Stimulated activated CD4-positive, alpha-beta T cell treated with anti-CD3 and anti-CD28 coated beads, Interleukin-1b, Interleukin-23, amount 100 ng/mL, for 1 hour (primary cell): ENCODE results near the gene TBXA2R.
A peak's percentile ranks its signal among the peaks of the same experiment; 100 is the strongest.

Source experiments
- DNase-seq, 2 donors: peaks; one replicate each; pipeline ENCODE4 v3.0.0-alpha.2; 2020; ENCODE audit warnings: low read depth in 2 of 2

The TBXA2R gene

DNA sequence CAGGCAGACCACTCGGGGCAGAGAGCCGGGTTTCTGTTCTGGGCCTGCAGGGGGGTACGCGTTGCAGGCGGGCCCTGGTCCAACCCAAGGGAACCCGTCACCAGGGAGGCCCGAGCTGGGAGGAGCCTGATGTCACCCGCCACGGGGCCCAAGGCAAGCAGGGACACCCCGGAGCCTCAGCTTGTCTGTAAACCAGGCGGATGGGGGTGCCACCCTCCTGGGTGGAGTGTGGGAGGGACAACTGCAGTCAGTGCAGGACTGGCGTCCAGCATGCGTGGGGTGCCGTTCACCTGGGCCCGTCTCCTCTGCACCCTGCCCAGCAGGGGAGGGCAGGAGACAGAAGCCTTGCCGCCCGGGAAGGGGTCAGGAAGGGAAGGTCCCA is 12.9 kb upstream of the TBXA2R start:
- DNase-seq = no peak

DNA sequence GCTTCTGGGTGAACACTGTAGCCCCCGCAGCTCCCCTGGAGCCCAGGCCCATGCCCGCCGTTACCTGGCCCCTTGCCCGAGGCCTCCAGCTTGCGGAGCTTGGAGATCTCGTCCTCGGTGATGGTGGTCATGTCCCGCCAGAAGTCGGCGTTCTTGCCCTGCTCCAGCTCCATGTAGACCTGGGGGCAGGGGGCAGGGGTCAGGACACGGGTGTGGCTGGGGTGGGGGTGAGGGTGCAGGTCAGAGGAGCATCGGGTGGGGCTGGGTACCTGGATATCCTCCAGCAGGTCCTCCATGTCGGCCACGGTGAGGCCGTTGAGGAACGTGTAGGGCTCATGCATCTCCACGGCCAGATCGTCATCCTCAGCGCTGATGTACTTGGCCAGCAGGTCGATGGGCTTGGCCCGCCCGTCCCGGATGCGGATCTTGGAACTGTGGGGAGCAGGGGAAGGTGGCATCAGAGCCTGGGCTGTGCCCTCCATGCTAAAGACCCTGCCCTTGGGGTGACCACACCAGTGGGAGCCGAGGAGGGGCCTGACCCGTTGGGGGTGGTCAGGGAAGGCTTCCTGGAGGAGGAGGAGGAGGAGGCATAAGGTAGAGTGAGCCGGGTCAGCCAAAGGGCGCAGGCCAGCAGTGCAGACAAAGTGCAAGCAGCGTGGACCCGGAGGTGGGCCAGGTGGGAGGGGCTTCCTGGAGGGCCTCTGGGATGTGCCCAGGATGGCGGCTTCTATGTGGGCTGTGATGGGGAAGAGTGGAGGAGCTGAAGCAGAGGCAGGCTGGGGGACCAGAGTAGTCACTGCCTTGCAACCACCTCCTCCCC is 12.3 kb upstream of the TBXA2R start:
- DNase-seq = no peak

DNA sequence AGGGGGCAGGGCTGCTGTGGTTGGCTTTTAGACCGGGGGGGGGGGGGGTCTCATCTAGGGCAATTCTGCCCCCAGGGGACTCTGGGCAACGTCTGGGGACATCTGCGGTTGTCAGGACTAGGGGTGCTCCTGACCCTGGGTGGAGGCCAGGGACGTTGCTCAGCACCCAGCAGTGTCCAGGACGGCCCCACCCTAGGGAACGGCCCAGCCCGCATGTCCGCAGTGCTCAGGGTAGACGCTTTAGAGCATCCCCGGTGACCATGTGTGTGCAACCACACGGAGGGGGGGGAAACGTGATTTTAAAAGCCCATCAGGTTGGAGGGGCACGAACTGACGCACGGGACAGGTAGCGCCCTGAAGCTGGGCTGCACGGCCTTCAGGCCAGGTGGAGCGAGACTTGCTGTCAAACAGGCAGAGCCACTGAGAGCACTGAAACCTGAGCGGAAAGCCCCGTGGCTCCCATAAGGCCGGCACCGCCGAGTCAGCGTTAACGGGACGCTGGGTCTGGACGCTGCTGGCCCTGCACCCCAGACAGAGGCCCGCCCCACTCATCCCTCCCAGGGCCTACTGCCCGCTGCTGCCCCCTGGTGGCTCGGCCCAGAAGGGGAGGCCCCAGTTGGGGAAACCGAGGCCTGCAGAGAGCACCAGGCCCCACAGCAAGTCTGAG is 11.6 kb upstream of the TBXA2R start:
- peak in 1 of 2 donors; percentile 39 for DNase-seq

DNA sequence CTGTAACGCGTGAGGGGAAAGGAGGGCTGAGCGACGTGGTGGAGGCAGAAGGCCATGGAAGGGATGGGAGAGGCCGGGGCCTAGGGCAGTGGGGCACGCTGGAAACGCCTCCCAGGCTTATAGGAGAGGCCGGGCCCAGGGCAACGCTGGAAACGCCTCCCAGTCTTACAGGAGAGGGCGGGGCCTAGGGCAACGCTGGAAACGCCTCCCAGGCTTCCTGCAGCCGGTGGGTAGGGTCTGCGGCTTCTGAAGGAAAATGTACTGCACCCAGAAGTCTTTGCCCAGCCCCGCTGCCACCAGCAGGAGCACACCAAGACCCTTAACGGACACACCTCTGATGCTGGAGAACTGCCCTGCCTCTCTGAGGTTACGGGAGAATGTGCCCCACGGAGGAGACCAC is 10.8 kb upstream of the TBXA2R start:
- DNase-seq = no peak

DNA sequence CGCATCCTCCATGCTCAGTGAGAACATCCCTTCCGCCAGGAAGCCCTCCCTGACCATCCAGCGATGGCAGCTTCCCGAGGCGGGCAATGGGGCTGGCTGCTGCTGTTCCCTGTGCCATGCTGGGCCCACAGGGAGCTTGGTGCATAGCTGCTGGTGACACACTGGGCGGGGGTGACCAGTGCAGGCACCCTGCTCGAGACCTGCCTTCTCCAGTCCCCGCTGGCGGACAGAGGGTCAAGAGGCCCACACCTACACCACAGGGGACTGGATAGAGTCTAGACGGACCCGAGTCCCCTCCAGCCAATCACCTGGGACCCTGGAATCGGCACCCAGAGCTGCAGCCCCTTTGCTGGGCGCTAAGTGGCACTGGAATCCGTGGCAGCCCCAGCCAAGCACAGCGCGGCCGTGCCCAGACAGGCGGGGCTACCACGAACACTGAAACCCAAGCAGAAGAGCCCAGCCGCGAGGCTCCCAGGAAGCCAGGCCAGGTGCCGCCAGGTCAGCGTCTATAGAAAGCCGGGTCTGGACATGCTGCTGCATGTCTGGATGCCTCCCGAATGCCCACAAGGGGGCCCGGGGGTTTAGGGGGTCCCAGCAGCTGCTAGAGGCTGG is 9.0 kb upstream of the TBXA2R start:
- DNase-seq = no peak

DNA sequence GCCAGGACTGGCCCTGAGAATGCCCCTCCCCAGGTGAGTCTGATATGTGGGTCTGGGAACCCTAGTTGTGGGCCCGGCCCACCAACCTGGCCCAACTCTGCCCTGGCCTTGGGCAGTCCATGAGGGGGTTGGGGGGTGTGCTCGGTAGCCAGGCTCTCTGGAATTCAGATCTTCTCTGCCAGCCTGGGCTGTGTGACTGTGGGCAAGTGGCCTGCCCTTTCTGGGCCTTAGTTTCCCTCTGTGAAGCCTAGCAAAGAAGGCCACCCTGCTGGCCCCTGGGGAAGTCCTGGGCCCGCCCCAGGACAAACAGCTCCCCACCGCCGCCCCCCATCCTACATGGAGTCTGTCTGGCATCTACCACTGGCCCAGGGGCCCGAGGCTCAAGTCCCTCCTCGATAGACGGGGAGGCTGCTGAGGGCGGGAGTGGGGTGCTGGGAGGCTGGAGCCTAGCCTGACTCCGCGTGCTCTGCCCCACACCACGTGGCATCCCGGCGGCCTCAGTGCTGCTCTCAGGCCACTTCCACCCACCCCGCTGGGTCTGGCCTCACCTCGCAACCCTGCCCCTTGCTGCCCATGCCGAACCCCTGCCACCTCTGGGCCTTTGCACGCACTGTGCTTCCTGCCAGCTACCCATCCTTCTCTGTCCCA is 8.3 kb upstream of the TBXA2R start:
- no peak for DNase-seq

DNA sequence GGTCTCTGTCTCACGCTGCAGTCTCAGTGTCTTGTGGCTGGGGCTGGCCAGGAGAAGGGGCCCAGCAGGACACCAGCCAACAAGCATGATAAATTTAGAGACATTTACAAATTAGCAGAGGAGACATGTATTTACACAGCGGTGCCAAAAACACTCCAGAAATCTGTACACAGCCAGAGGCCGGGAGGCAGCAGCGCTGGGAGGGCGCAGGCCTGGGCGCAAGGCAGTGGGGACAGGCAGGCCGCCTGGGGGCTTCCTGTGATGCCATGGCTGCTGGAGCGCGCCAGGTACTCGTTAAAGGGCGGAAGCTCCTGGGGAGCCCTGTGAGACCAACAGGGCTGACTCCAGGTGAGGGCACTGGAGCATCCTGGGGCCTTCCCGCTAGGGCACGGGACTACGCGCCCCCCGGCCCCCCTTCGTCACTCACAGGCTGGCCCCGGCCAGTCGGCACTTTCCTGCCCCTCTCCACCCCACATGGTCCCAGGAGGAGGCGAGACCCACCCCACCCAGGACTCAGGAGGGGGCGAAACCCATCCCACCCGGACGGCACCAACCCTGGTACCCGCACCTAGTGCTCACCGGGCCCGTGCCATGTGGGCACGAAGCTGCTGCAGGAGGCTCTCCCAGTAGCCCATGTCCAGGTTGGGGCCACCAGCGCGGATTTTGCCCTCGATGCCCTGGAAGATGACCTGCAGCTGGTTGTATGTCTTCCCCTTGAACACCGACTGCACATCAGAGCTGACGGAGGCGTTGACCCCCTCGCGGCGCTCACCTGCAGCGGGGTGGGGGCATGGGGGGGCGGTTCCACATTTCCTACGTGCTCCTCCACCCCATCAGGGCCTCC is 7.4 kb upstream of the TBXA2R start:
- DNase-seq = no peak

DNA sequence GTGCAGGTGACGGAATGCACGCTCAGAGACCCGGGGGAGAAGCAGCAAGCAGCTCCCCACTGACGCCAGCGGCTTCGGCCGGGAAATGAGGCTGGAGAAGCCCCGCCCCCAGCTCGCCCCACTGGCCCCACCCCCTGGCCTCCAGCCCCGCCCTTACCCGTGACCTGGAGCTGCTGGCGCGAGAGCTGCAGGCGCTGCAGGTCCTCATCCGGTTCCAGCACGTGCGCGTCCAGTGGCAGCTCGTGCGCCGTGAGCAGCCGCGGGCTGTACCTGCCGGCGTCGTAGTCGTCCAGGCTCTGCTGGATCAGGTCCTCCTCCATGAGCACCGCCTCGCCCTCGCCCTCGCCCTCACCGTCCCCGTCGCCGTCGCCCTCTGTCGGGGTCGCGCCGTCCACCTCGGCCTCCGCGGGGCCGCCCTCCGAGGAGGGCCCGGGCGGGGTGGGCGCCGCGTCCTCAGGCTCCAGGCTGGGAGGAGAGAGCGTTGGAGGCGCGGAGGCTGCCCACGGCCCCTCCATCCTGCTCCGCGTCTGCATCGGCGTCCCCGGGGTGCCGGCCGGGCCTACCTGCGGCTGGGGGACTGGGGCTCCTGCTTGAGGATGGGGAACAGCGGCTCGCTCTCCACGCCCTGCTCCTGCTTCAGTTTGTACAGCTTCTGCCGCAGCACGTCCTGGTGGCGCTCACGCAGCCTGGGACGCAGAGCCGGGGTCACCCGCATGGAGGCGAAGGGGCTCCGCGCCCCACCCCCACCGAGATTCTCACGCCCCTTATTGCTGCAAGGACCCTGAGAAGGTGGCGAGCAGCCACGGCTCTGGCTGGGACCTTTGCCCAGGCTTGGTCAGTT is 6.4 kb upstream of the TBXA2R start:
- no peak for DNase-seq

DNA sequence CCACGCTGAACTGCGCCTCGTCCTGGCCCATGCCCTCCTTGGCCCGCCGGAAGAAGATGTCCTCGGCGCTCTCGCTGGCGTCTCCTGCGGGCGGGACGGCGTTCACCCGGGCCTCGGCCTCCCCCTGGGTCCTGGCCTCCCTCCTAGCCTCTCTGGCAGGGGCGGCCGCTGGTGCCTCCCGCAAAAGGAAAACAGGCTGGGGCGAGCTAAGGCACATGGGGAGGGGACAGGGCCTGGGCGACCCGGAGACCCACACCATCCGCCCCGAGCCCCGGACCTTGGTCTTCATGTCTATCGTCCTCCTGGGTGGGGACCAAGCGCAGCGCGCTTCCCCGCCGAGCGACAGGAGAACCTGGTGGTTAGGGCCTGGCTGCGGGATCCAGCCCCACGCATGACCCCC is 5.7 kb upstream of the TBXA2R start:
- DNase-seq = no peak

DNA sequence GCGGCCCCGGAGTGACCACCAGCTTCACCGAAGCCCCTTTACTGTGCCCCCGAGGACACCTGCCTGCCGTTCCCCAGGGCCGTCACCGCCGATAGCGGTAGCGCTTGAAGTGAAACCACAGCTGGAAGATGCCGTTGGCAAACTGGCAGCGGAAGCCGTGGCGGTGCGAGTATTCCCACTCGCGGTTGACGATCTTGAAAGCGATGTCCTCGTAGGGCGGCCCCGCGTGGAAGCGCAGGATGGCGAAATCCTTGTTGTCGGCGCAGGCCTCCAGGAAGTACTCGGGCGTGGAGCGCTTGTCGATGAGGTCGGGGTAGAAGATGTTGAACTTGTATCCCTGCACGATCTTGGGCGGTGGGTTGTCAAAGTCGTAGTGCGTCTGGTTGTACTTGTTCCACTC is 5.2 kb upstream of the TBXA2R start:
- no peak for DNase-seq

DNA sequence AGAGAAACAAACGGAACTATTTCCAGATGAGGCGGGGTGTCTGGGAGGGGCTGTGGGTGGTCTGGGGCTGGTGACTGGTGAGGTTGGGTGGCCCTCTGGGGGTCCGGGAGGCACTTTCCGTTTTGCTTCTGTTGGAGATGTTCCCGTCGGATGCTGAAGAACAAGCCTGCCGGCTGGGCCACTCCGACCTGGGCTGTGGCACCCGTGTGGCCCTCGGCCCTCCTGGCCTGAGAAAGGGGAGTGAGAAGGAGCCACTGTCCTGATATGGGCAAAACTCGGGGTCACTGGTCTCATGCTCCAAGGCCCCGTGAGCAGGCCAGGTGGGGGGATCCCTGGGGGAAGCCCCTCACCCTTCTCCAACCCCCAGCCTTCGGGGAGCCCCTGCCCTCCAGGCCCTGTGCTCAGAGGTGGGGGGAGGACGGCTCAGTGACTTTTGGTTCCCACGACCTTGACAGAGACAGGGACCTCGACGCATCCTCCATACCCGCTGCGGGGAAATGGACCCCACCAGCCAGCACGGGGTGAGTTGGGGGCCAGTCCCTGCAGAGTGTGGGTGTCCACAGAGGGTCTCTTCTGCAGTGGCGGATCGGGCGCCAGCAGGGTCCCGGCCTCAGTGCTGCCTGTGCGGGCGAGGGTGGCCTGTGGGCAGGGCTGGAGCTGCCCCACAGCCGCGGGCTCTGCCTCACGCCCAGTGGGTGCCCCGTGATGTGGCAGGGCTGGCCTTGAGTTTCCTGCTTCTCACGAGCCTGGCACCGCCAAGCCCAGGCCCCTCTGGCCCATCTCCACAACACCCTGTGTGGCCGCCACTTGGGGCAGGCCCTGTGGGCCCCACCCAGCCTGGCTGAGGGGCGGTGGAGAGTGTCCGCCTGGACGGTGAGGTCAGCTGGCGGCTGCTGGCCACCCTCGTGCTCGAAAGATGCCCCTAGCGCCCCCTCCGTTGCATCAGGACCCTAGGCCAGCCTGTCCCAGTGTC is 4.4 kb upstream of the TBXA2R start:
- no peak for DNase-seq

DNA sequence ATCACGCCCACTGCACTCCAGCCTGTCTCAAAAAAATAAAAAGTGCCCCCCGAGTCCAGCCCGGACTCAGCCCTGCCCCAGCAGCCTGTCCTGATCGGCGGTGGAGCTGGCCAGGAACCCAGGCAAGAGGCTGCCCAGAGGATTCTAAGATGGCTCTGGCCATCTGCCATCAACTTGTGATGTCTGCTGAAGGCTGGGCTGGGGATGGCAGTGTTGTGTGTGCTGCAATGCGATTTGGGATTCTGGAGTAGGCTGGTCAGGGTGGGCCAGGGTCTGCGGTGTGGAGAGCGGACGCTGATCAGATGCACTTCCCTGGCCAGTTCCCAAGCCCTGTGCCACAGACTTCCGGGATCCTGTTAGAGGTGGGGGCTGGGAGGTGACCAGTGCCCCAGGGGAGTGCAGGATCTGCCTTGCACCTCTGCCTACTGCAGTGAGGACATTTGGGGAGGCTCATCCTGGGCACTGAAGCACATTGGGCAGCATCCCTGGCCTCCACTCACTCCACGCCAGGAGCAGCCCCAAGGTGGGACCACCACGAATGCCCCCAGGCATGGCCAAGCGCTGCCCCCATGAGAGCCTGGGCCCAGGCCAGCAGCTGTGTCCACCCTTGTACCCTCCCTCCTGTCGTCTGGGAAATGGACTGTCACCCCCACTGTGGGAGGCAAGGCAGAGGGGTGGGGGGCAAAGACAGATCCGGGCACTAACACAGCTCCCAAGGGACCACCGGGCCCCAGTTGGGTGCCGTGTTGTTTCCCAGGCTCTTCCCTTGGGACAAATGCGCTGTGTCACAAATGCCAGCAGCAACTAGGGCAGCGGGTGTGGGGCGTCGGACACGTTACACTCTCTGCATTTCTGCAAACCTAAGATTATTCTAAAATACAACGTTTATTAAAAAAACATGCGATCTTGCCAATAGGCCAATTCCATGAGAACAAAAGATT is 3.4 kb upstream of the TBXA2R start:
- no peak for DNase-seq

DNA sequence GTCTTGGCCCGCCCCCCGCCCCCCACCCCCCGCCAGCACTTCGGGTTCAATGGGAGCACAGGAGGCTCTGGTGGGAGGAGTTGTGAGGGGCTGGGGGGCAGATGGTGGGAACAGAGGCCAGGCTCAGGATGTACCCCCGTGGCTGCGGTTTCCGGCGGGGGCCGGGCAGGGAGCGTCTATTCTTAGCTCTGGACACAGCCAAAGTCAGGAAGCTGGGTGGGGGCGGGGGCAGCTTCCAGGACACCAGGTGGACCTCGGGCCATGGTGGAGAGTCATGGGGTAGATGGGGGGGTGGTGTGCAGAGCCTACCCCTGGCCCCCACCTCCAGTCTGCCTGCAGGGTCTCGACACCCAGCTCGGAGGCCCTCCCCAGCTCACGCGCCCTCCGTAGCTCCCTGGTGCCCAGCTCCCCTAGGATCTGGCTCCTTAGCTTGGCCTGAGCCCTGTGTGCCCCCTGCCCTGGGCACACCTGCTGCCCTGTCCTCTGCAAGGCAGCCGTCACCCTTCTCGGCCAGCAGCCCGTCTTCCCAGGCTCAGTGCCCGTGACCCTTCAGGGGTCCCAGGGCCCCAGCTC is 2.2 kb upstream of the TBXA2R start:
- no peak for DNase-seq

DNA sequence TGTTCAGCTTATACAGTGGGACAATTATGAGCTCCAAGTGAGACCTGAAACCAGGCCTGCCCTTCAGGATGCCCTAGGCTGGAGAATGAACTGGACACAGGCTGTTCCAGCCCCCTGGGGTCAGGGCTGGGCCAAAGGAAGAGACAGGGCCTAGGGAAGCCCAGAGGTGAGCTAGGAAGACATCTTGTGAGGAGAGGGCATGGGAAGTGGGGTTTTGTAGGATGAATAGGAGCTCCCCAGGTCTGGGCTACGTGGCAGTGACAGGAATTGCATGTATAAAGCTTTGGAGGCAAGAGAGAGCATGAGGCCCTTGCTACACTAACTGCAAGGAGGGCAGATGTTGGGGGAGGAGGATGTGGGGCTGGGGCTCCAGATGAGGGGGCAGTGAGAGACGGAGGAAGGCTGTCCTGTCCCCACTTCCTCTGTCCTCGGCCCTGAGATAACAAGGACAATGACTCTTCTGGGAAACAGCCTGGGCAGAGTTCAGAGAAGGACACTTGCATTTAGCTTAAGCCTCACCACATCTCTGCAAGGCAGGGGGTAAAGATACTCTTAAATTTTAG is 1.5 kb upstream of the TBXA2R start:
- no peak for DNase-seq

DNA sequence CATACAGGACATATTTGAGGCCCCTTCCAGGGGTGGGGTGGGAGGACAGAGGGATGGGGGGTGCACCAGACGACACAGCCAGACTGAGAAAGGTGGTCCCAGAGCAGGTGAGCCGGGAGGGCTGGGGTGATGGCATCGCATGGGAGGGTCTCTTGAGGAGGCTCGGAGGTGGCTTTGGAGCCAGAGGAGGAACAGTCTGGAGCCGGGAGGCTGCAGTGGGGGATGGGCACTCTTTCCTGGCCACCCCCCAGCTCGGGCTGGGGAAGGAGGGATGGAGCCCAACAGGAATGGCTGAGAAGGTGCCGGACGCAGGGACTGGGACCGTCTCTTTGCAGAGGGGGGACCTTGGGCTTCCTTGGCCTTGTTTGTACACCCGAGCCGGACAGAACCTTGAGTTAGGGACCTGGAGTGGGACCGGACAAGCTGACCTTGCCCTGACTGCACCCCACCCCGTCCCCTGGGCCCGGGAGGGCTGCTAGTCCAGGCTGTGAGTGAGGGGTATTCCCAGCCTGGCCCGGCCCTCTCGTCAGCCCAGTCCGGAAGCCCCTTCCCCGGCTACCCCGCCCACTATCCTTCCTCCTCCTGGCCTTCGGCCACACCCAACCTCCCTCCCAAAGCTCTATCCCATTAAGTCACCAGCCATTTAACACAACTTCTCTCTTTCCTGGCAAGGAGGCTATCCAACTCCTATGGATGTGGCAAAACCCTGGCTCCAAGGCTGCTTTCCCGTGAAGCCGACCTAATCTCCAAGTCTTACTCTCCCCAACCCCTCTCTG is 816 bp upstream of the TBXA2R start:
- no peak for DNase-seq

DNA sequence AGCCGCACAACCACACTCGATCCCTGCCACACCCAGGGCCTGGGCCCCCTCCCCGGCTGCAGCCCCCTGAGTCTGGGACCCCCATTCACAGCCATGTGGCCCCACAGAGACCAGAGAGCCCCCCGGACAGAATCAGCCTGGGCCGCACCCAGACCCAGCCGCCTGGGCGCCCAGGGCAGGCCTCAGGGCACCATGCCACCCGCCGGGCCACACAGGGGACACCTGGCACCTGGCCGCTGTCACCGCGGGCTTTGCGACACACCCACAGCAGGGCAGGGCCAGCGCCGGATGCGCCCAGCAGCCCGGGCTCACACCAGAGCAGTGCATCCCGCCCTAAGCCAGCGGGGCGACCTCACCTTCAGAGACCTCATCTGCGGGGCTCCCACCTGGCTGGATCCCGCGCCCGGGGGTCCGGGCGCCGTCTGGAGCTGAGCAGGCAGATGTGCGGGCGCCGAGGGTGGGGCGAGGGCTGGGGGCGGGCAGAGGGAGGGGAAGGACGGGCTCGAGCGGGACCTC is 443 bp downstream of the TBXA2R start:
- DNase-seq = no peak

DNA sequence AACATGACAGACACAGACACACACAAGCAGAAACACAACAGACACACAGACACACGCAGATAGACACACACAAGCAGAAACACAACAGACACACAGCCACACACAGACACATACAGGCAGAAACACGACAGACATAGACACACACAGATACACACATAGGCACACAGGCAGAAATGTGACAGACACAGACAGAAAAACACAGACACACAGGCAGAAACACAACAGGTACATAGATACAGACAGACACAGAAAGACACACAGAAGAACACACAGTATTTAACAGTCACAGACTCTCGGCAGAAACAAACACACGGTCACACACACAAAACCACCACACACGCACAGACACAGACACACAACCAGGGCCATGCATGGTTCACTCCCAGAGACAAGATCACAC is 905 bp downstream of the TBXA2R start:
- no peak for DNase-seq
